ENCODE data around the gene CD58. TPM values are rescaled to one million over a fixed set of nuclear protein-coding genes. Genes with fewer than 3 reads are reported as not detected.

CD58 gene
- polyA plus RNA-seq, 3 donors, result 81.0 to 168 (median 128) TPM

GRCh38 chr1:116495535-116495934, 75.3 kb downstream of the CD58 start:
- H3K9me3 Mint-ChIP-seq, result peaks cover 0 to 3% (median 0%) of the 10 kb centered on the region in 7 donors
- peaks cover 5 to 23% of the 10 kb centered on the region in 2 donors for H3K36me3 Mint-ChIP-seq
- H3K9ac ChIP-seq (ENCODE audit: insufficient read depth, low read length, poor library complexity, severe bottlenecking), result no peak overlapping the region
- H3K27ac Mint-ChIP-seq, result peak overlapping the region; percentile 58 to 95 (median 86)
- no peaks in the 10 kb centered on the region for H3K79me2 ChIP-seq (ENCODE audit: insufficient read depth, low read length)
- H3K27me3 Mint-ChIP-seq (ENCODE audit: low read depth in 3 of 3), result peaks cover 0 to 2% (median 0%) of the 10 kb centered on the region in 3 donors
- no peak overlapping the region for H3K4me3 Mint-ChIP-seq
- no peak for TF ChIP-seq CTCF (IDR thresholded peaks at IDR 0.05)
- no peaks in the 10 kb centered on the region for H4K20me1 ChIP-seq (ENCODE audit: insufficient read depth, low read length)
- H3K4me1 ChIP-seq (ENCODE audit: control insufficient read depth in 1 of 2, insufficient read depth in 2 of 2, low read length in 2 of 2), result peaks cover 53 to 55% of the 10 kb centered on the region in 2 donors
- no peak overlapping the region for H3K4me2 ChIP-seq (replicated peaks; ENCODE audit: extremely low read depth, low read length, poor library complexity, severe bottlenecking)
- peaks cover 58% of the 10 kb centered on the region for H3K4me1 Mint-ChIP-seq
- intact Hi-C loops (cut with micrococcal nuclease), result loop anchor here (5.0 to 10.0 kb wide), 2 partner anchors 121 to 353 kb away; partner anchors contain the start of gene ATP1A1 (in 1 of the 2)
- WGBS (ENCODE audit: insufficient coverage), result 49% methylated on average over 3 of the region's 4 CpGs
- H3K9me3 ChIP-seq (replicated peaks in 1 of 2; ENCODE audit: control insufficient read depth in 1 of 2, insufficient read depth in 1 of 2, low read length in 2 of 2), result no peaks in the 10 kb centered on the region
- no peaks in the 10 kb centered on the region for H3K27me3 ChIP-seq (ENCODE audit: control insufficient read depth in 2 of 2, insufficient read depth in 2 of 2, low read length in 2 of 2)
- DNase-seq, result no peak
- no peak overlapping the region for H2AFZ ChIP-seq (ENCODE audit: insufficient read depth, low read depth, low read length, poor library complexity, severe bottlenecking)
- peak overlapping the region in 1 of 2 donors; percentile 85 for H3K27ac ChIP-seq (ENCODE audit: low read depth in 1 of 2, low read length in 2 of 2)
- H3K36me3 ChIP-seq (replicated peaks in 1 of 2; ENCODE audit: control insufficient read depth in 1 of 2, insufficient read depth in 2 of 2, low read length in 2 of 2), result no peaks in the 10 kb centered on the region
- H3K4me3 ChIP-seq (replicated peaks in 1 of 3; ENCODE audit: low read depth in 2 of 3, low read length in 3 of 3), result no peak overlapping the region

GRCh38 chr1:116494745-116495144, 76.1 kb downstream of the CD58 start:
- intact Hi-C loops (cut with micrococcal nuclease), result loop anchor here (5.0 to 10.0 kb wide), 2 partner anchors 120 to 352 kb away; partner anchors contain the start of gene ATP1A1 (in 1 of the 2)
- peak overlapping the region in 4 of 7 donors; percentile 46 to 80 (median 58) for H3K27ac Mint-ChIP-seq

More at GRCh38 chr1:116494745-116495144, 76.1 kb downstream of the CD58 start:
- Histone ChIP-seq H3K27me3 (ENCODE audit: control insufficient read depth in 2 of 2, insufficient read depth in 2 of 2, low read length in 2 of 2) (no peaks in the 10 kb centered on the region), H3K36me3 (replicated peaks in 1 of 2; ENCODE audit: control insufficient read depth in 1 of 2, insufficient read depth in 2 of 2, low read length in 2 of 2) (no peaks in the 10 kb centered on the region), H3K9me3 (replicated peaks in 1 of 2; ENCODE audit: control insufficient read depth in 1 of 2, insufficient read depth in 1 of 2, low read length in 2 of 2) (no peaks in the 10 kb centered on the region), H3K79me2 (ENCODE audit: insufficient read depth, low read length) (no peaks in the 10 kb centered on the region), H3K4me3 (replicated peaks in 1 of 3; ENCODE audit: low read depth in 2 of 3, low read length in 3 of 3) (no peak overlapping the region), H3K4me2 (replicated peaks; ENCODE audit: extremely low read depth, low read length, poor library complexity, severe bottlenecking) (no peak overlapping the region), H3K27ac (ENCODE audit: low read depth in 1 of 2, low read length in 2 of 2) (no peak overlapping the region), H2AFZ (ENCODE audit: insufficient read depth, low read depth, low read length, poor library complexity, severe bottlenecking) (no peak overlapping the region), H3K4me1 (ENCODE audit: control insufficient read depth in 1 of 2, insufficient read depth in 2 of 2, low read length in 2 of 2) (peaks cover 53 to 55% of the 10 kb centered on the region in 2 donors), H3K9ac (ENCODE audit: insufficient read depth, low read length, poor library complexity, severe bottlenecking) (no peak overlapping the region), H4K20me1 (ENCODE audit: insufficient read depth, low read length) (no peaks in the 10 kb centered on the region)
- TF ChIP-seq CTCF (IDR thresholded peaks at IDR 0.05), result no peak
- WGBS (ENCODE audit: insufficient coverage), result 100% methylated on average over 2 of the region's 2 CpGs
- peaks cover 0 to 3% (median 0%) of the 10 kb centered on the region in 7 donors for H3K9me3 Mint-ChIP-seq
- H3K4me1 Mint-ChIP-seq, result peaks cover 61% of the 10 kb centered on the region
- no peak overlapping the region for H3K4me3 Mint-ChIP-seq
- no peak for DNase-seq
- peaks cover 0 to 16% of the 10 kb centered on the region in 2 donors for H3K36me3 Mint-ChIP-seq
- H3K27me3 Mint-ChIP-seq (ENCODE audit: low read depth in 3 of 3), result peaks cover 0 to 2% (median 0%) of the 10 kb centered on the region in 3 donors

Measured in CD14-positive monocyte (primary cell).